GM18498 (cell line): ENCODE results near the gene KANK4.
"Not testable (repeated sequence)": the region's sequence is repeated elsewhere in the genome, so short reads cannot be mapped to it uniquely, and the experiment has no call there.

Experiments
- ATAC-seq: cut with Tn5 transposase; IDR thresholded peaks from one replicate; pipeline ENCODE4 v1.9.1; 2021; ENCODE audit warnings: mild to moderate bottlenecking, moderate library complexity; ENCODE audit not compliant: unreplicated experiment

The KANK4 gene

GRCh38 chr1:62276791-62277190 lies 42.4 kb downstream of the KANK4 start:
- ATAC-seq = no peak

GRCh38 chr1:62274496-62275485 lies 44.4 kb downstream of the KANK4 start:
- no peak for ATAC-seq

- ATAC-seq = no peak
Measured at GRCh38 chr1:62273953-62274352, 45.3 kb downstream of the KANK4 start.

GRCh38 chr1:62271948-62272728 lies 47.1 kb downstream of the KANK4 start:
- peak; percentile 91 for ATAC-seq

- ATAC-seq = no peak
Measured at GRCh38 chr1:62271134-62271533, 48.1 kb downstream of the KANK4 start.

- ATAC-seq = no peak
Measured at GRCh38 chr1:62269851-62270495, 49.3 kb downstream of the KANK4 start.

GRCh38 chr1:62269439-62269838 lies 49.8 kb downstream of the KANK4 start:
- ATAC-seq = no peak

- no peak for ATAC-seq
Measured at GRCh38 chr1:62268315-62268714, 50.9 kb downstream of the KANK4 start.

- no peak for ATAC-seq
Measured at GRCh38 chr1:62265956-62266935, 53.0 kb downstream of the KANK4 start.

- ATAC-seq = no peak
Measured at GRCh38 chr1:62263814-62264353, 55.4 kb downstream of the KANK4 start.

GRCh38 chr1:62263006-62263813 lies 56.0 kb downstream of the KANK4 start:
- no peak for ATAC-seq

GRCh38 chr1:62260688-62261087 lies 58.5 kb downstream of the KANK4 start:
- ATAC-seq = no peak

- ATAC-seq = no peak
Measured at GRCh38 chr1:62259551-62259950, 59.7 kb downstream of the KANK4 start.

GRCh38 chr1:62250126-62250726 lies 69.0 kb downstream of the KANK4 start:
- no peak for ATAC-seq

- ATAC-seq = no peak
Measured at GRCh38 chr1:62247391-62248168, 71.7 kb downstream of the KANK4 start.

- ATAC-seq = no peak
Measured at GRCh38 chr1:62245201-62245600, 74.0 kb downstream of the KANK4 start.

GRCh38 chr1:62244380-62244779 lies 74.9 kb downstream of the KANK4 start:
- ATAC-seq = not testable (repeated sequence)
